ENCODE measurements around the gene FAM180B. TPM values are rescaled to one million over a fixed set of nuclear protein-coding genes. Genes with fewer than 3 reads are reported as not detected.
"Not testable (repeated sequence)": the region's sequence is repeated elsewhere in the genome, so short reads cannot be mapped to it uniquely, and the experiment has no call there.

The FAM180B gene
- total RNA-seq, 2 experiments from 2014 or later, result not detected

GRCh38 chr11:47552566-47553405 lies 33.7 kb upstream of the FAM180B start, which contains the start of gene CELF1:
Gene CELF1 (minus strand): TSS chr11:47553132. CDS start chr11:47499523, 53,609 bp downstream.
- H3K9me3 Mint-ChIP-seq (ENCODE audit: insufficient read depth), result no peaks in the 10 kb centered on the region
- H3K27ac Mint-ChIP-seq, result peak within 1 kb of the TSS; percentile 94
- ATAC-seq (peak; percentile 93), DNase-seq (peak; percentile 94)
- no peaks in the 10 kb centered on the region for H3K27me3 Mint-ChIP-seq (ENCODE audit: low read depth)
- H3K4me3 Mint-ChIP-seq, result peak within 1 kb of the TSS; percentile 95
- ChIA-PET CTCF (interaction anchor here (0.5 to 3.5 kb wide), 23 partner anchors 9 to 399 kb away, joined by 3 to 49 read pairs (median 4); partner anchors contain the start of genes KBTBD4, NDUFS3 and PTPMT1), POLR2A (interaction anchor here (0.6 to 3.8 kb wide), 6 partner anchors 12 to 161 kb away, joined by 3 to 33 read pairs (median 6); partner anchors contain the start of genes KBTBD4, NDUFS3 and PTPMT1)
- peaks cover 37% of the 10 kb centered on the region for H3K4me1 Mint-ChIP-seq (ENCODE audit: low read depth)
- H3K36me3 Mint-ChIP-seq (ENCODE audit: low read depth), result peaks cover 31% of the 10 kb centered on the region

GRCh38 chr11:47553406-47553743 lies 33.1 kb upstream of the FAM180B start:
- CTCF ChIA-PET, result interaction anchor here (0.6 to 3.5 kb wide), 19 partner anchors 9 to 400 kb away, joined by 3 to 49 read pairs (median 4); partner anchors contain the start of genes KBTBD4, NDUFS3 and PTPMT1
- POLR2A ChIA-PET, result interaction anchor here (0.6 to 3.8 kb wide), 5 partner anchors 12 to 161 kb away, joined by 3 to 33 read pairs (median 3); partner anchors contain the start of genes KBTBD4, NDUFS3 and PTPMT1

GRCh38 chr11:47557004-47557403 lies 29.5 kb upstream of the FAM180B start:
- CTCF ChIA-PET; H3K27ac Mint-ChIP-seq; H3K4me1 Mint-ChIP-seq (ENCODE audit: low read depth); DNase-seq; H3K9me3 Mint-ChIP-seq (ENCODE audit: insufficient read depth); H3K27me3 Mint-ChIP-seq (ENCODE audit: low read depth); POLR2A ChIA-PET; H3K36me3 Mint-ChIP-seq (ENCODE audit: low read depth); ATAC-seq; H3K4me3 Mint-ChIP-seq: not testable (repeated sequence)

More at GRCh38 chr11:47553406-47553743, 33.1 kb upstream of the FAM180B start:
- DNase-seq (no peak), ATAC-seq (peak; percentile 31)
- Mint-ChIP-seq H3K27me3 (ENCODE audit: low read depth) (no peaks in the 10 kb centered on the region), H3K9me3 (ENCODE audit: insufficient read depth) (no peaks in the 10 kb centered on the region), H3K4me1 (ENCODE audit: low read depth) (peaks cover 34% of the 10 kb centered on the region), H3K4me3 (peak overlapping the region; percentile 95), H3K36me3 (ENCODE audit: low read depth) (peaks cover 26% of the 10 kb centered on the region), H3K27ac (peak overlapping the region; percentile 82)

- Mint-ChIP-seq H3K27ac (no peak overlapping the region), H3K9me3 (ENCODE audit: insufficient read depth) (no peaks in the 10 kb centered on the region), H3K4me3 (no peak overlapping the region), H3K27me3 (ENCODE audit: low read depth) (no peaks in the 10 kb centered on the region), H3K4me1 (ENCODE audit: low read depth) (peaks cover 9% of the 10 kb centered on the region), H3K36me3 (ENCODE audit: low read depth) (peaks cover 2% of the 10 kb centered on the region)
- no peak for DNase-seq
- CTCF ChIA-PET, result no interaction called here
- no peak for ATAC-seq
- POLR2A ChIA-PET, result no interaction called here
Observed at GRCh38 chr11:47558695-47559094, 27.8 kb upstream of the FAM180B start.

GRCh38 chr11:47560426-47560825 lies 26.1 kb upstream of the FAM180B start:
- ChIA-PET POLR2A (no interaction called here), CTCF (no interaction called here)
- H3K27me3 Mint-ChIP-seq (ENCODE audit: low read depth), result no peaks in the 10 kb centered on the region
- no peak overlapping the region for H3K27ac Mint-ChIP-seq
- no peaks in the 10 kb centered on the region for H3K9me3 Mint-ChIP-seq (ENCODE audit: insufficient read depth)
- peaks cover 2% of the 10 kb centered on the region for H3K36me3 Mint-ChIP-seq (ENCODE audit: low read depth)
- ATAC-seq (no peak), DNase-seq (no peak)
- peaks cover 13% of the 10 kb centered on the region for H3K4me1 Mint-ChIP-seq (ENCODE audit: low read depth)
- H3K4me3 Mint-ChIP-seq, result no peak overlapping the region

GRCh38 chr11:47562393-47562792 lies 24.1 kb upstream of the FAM180B start:
- H3K4me1 Mint-ChIP-seq (ENCODE audit: low read depth), result peaks cover 24% of the 10 kb centered on the region
- H3K27ac Mint-ChIP-seq; H3K9me3 Mint-ChIP-seq (ENCODE audit: insufficient read depth); POLR2A ChIA-PET; H3K36me3 Mint-ChIP-seq (ENCODE audit: low read depth); H3K27me3 Mint-ChIP-seq (ENCODE audit: low read depth); ATAC-seq; H3K4me3 Mint-ChIP-seq; DNase-seq: not testable (repeated sequence)
- CTCF ChIA-PET, result interaction anchor here (1.1 kb wide), 1 partner anchor 9 kb away, joined by 4 read pairs; no protein-coding TSS in a partner anchor

- ChIA-PET POLR2A (interaction anchor here (1.3 to 4.3 kb wide), 5 partner anchors 9 to 24 kb away, joined by 3 to 33 read pairs (median 6); partner anchors contain the start of genes CELF1, KBTBD4 and NDUFS3), CTCF (interaction anchor here (0.7 to 1.6 kb wide), 7 partner anchors 9 to 289 kb away, joined by 3 to 6 read pairs (median 3); partner anchors contain the start of gene CELF1)
- not testable (repeated sequence) for H3K36me3 Mint-ChIP-seq (ENCODE audit: low read depth); H3K9me3 Mint-ChIP-seq (ENCODE audit: insufficient read depth); DNase-seq; H3K27me3 Mint-ChIP-seq (ENCODE audit: low read depth); H3K27ac Mint-ChIP-seq; ATAC-seq
- H3K4me3 Mint-ChIP-seq, result peak overlapping the region; percentile 48
- H3K4me1 Mint-ChIP-seq (ENCODE audit: low read depth), result peaks cover 24% of the 10 kb centered on the region
Observed at GRCh38 chr11:47564366-47564765, 22.1 kb upstream of the FAM180B start.

- H3K27ac Mint-ChIP-seq, result peak overlapping the region; percentile 86
- H3K27me3 Mint-ChIP-seq (ENCODE audit: low read depth), result no peaks in the 10 kb centered on the region
- POLR2A ChIA-PET, result interaction anchor here (1.0 to 4.3 kb wide), 8 partner anchors 9 to 75 kb away, joined by 3 to 33 read pairs (median 4); partner anchors contain the start of genes CELF1, KBTBD4 and NDUFS3
- H3K9me3 Mint-ChIP-seq (ENCODE audit: insufficient read depth), result no peaks in the 10 kb centered on the region
- ATAC-seq, result no peak
- H3K36me3 Mint-ChIP-seq (ENCODE audit: low read depth), result peaks cover 10% of the 10 kb centered on the region
- no peak for DNase-seq
- CTCF ChIA-PET, result interaction anchor here (0.7 to 1.6 kb wide), 7 partner anchors 10 to 288 kb away, joined by 3 to 6 read pairs (median 4); partner anchors contain the start of gene CELF1
- H3K4me1 Mint-ChIP-seq (ENCODE audit: low read depth), result peaks cover 24% of the 10 kb centered on the region
- H3K4me3 Mint-ChIP-seq, result peak overlapping the region; percentile 81
Observed at GRCh38 chr11:47564933-47565339, 21.5 kb upstream of the FAM180B start.

- peak; percentile 95 for ATAC-seq
- Mint-ChIP-seq H3K4me3 (peak within 1 kb of the TSS; percentile 81), H3K27ac (peak within 1 kb of the TSS; percentile 86), H3K9me3 (ENCODE audit: insufficient read depth) (no peaks in the 10 kb centered on the region), H3K36me3 (ENCODE audit: low read depth) (peaks cover 13% of the 10 kb centered on the region), H3K4me1 (ENCODE audit: low read depth) (peaks cover 24% of the 10 kb centered on the region), H3K27me3 (ENCODE audit: low read depth) (no peaks in the 10 kb centered on the region)
- ChIA-PET POLR2A (interaction anchor here (0.6 to 4.3 kb wide), 10 partner anchors 8 to 764 kb away, joined by 3 to 33 read pairs (median 4); partner anchors contain the start of genes CELF1, KBTBD4 and NDUFS3), CTCF (interaction anchor here (0.7 to 1.9 kb wide), 6 partner anchors 10 to 52 kb away, joined by 3 to 6 read pairs (median 4); partner anchors contain the start of gene CELF1)
- DNase-seq, result peak; percentile 74
Observed at GRCh38 chr11:47565340-47566148, 20.9 kb upstream of the FAM180B start, which contains the start of gene PTPMT1. Gene PTPMT1 (plus strand): TSS chr11:47565599. CDS start chr11:47565623, 24 bp downstream.

GRCh38 chr11:47566149-47566698 lies 20.3 kb upstream of the FAM180B start:
- Mint-ChIP-seq H3K9me3 (ENCODE audit: insufficient read depth) (no peaks in the 10 kb centered on the region), H3K27ac (peak overlapping the region; percentile 83), H3K27me3 (ENCODE audit: low read depth) (no peaks in the 10 kb centered on the region), H3K4me3 (peak overlapping the region; percentile 81), H3K4me1 (ENCODE audit: low read depth) (peaks cover 24% of the 10 kb centered on the region), H3K36me3 (ENCODE audit: low read depth) (peaks cover 18% of the 10 kb centered on the region)
- ATAC-seq (no peak), DNase-seq (no peak)
- CTCF ChIA-PET, result interaction anchor here (1.3 to 1.9 kb wide), 3 partner anchors 13 to 51 kb away, joined by 3 to 6 read pairs (median 4); partner anchors contain the start of gene CELF1
- POLR2A ChIA-PET, result interaction anchor here (0.6 to 4.3 kb wide), 6 partner anchors 11 to 765 kb away, joined by 3 to 33 read pairs (median 4); partner anchors contain the start of genes CELF1, DDB2, KBTBD4 and NDUFS3
